HUES48 (cell line): Measurements from ENCODE around the gene MMP24.

Experiments used
- H3K27ac ChIP-seq: one replicate; pipeline ENCODE4 v1.7.0; 2013; ENCODE audit warnings: low read depth, low read length, inconsistent platforms
- H3K27me3 ChIP-seq: 2 replicates; pipeline ENCODE4 v1.6.1; 2013; ENCODE audit warnings: mild to moderate bottlenecking, low read length; ENCODE audit not compliant: control insufficient read depth, insufficient read depth
- H3K36me3 ChIP-seq: 2 replicates; pipeline ENCODE4 v1.6.1; 2013; ENCODE audit warnings: low read length; ENCODE audit not compliant: control insufficient read depth, insufficient read depth
- H3K4me1 ChIP-seq: 2 replicates; pipeline ENCODE4 v1.6.1; 2013; ENCODE audit warnings: mild to moderate bottlenecking, low read length; ENCODE audit not compliant: control insufficient read depth, insufficient read depth
- H3K4me3 ChIP-seq: 2 replicates; pipeline ENCODE4 v1.5.1; 2013; ENCODE audit warnings: mild to moderate bottlenecking, low read depth, low read length
- H3K9ac ChIP-seq: 2 replicates; pipeline ENCODE4 v1.6.1; 2013; ENCODE audit warnings: mild to moderate bottlenecking, low read depth, low read length, moderate library complexity
- H3K9me3 ChIP-seq: 2 replicates; pipeline ENCODE4 v1.6.1; 2013; ENCODE audit warnings: low read length; ENCODE audit not compliant: control insufficient read depth, insufficient read depth

MMP24 gene

DNA sequence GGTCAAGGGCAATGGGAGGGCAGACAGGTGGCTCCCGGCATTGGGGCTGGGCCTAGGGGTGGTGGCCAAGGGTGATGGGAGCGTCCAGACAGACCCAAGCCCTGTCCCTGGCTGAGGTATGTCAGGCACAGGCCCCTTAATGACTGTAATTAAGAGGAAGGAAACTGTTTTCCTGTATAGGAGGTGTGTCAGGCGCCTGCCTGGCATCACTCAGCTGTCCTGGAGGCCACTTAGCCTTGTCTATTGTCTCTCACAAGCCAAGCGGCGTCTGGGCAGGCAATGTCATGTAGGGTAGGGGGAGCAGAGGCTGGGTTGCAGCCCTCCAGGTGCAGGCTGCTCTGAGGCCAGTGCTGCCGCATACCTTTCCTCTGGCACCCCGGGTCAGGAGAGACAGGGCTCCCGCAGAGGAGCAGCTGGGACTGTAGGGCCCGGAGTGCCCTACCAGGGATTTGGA is 69.6 kb downstream of the MMP24 start:
- H3K27ac ChIP-seq: no peak overlapping the region
- no peak overlapping the region for H3K4me3 ChIP-seq
- H3K36me3 ChIP-seq: no peaks in the 10 kb centered on the region
- H3K27me3 ChIP-seq: no peaks in the 10 kb centered on the region
- no peak overlapping the region for H3K9ac ChIP-seq
- no peaks in the 10 kb centered on the region for H3K4me1 ChIP-seq
- H3K9me3 ChIP-seq: no peaks in the 10 kb centered on the region

- Histone ChIP-seq H3K4me3 (no peak overlapping the region), H3K9me3 (no peaks in the 10 kb centered on the region), H3K36me3 (no peaks in the 10 kb centered on the region), H3K27ac (no peak overlapping the region), H3K27me3 (no peaks in the 10 kb centered on the region), H3K4me1 (no peaks in the 10 kb centered on the region), H3K9ac (no peak overlapping the region)
These were observed 70.7 kb downstream of the MMP24 start for GRCh38 chr20:35297155-35297554.

- H3K9me3 ChIP-seq: no peaks in the 10 kb centered on the region
- H3K27ac ChIP-seq: no peak overlapping the region
- H3K36me3 ChIP-seq: no peaks in the 10 kb centered on the region
- H3K9ac ChIP-seq: no peak overlapping the region
- no peak overlapping the region for H3K4me3 ChIP-seq
- H3K4me1 ChIP-seq: no peaks in the 10 kb centered on the region
- no peaks in the 10 kb centered on the region for H3K27me3 ChIP-seq
These were observed 71.2 kb downstream of the MMP24 start for GRCh38 chr20:35297740-35298139.

DNA sequence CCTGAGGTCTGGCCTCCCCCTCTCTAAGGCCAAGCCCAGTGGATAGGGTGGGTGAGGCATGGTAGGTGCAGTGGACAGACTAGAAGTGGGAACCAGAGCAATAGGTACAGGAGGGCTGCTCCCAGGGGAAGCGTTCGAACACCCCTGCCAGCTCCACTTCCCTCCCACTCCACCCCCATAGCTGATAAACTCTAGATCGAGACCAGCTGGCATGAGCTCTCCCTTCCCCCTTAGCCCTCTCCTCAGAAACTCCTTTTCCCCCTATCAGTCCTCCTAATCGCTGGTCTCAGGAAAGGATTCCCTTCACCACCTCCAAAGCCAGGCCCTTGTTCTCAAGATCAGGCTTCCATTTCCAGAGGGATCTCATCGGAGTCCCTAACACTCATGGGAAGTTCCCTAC is 71.8 kb downstream of the MMP24 start:
- no peak overlapping the region for H3K4me3 ChIP-seq
- H3K9me3 ChIP-seq: no peaks in the 10 kb centered on the region
- no peaks in the 10 kb centered on the region for H3K27me3 ChIP-seq
- no peaks in the 10 kb centered on the region for H3K36me3 ChIP-seq
- H3K4me1 ChIP-seq: no peaks in the 10 kb centered on the region
- H3K9ac ChIP-seq: no peak overlapping the region
- no peak overlapping the region for H3K27ac ChIP-seq

DNA sequence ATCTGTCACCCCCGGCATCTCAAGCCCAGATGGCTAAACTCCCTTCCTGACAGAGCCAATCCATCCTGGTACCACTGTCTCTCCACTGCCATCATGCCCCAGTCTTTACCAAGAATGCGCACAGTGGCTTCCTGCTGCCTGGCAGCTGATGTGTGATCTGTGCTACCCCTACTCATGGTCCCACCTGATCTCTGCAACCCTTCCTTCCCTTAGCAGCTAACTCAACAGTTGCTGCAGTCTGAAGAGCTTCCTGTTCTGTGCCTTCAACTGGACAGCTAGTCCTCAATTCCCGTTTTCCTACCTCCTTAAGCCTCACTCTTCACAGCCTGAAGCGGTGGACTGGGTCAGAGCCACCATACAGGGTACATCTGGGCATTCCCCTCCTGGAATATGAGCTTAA is 73.3 kb downstream of the MMP24 start:
- Histone ChIP-seq H3K36me3 (no peaks in the 10 kb centered on the region), H3K27ac (no peak overlapping the region), H3K4me1 (peaks cover 4% of the 10 kb centered on the region; the same call in 1 of the 2 replicates), H3K27me3 (no peaks in the 10 kb centered on the region), H3K4me3 (no peak overlapping the region), H3K9ac (no peak overlapping the region), H3K9me3 (no peaks in the 10 kb centered on the region)

DNA sequence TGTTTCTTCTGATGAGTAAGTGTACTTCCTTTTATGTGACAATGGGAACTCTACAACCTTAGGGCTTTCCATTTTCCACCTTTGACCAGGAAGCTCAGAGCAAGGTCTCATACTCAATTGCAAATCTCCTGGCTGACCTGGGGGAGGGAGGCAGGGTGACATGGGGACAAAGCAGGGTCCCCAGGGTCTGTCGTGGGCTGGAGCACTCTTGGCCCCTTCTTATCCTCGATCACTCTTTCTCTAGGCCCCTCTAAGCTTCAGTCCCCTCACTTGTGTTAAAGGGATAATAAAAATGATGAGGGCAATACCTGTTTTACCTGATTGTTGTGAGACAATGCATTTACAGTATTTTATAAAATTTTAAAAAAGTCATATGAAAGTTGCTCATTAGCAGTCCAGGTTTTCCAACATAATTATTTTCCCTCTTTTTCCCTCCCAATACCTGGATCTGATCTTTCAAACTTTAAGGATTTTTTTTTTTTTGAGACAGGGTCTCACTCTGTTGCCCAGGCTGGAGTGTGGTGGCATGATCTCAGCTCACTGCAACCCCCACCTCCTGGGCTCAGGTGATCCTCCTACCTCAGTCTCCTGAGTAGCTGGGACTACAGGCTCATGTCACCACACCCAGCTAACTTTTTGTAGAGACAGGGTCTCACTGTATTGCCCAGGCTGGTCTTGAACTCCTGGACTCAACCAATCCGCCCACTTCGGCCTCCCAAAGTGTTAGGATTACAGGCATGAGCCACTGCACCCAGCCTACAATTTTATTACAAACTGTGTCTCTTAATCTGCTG is 74.2 kb downstream of the MMP24 start:
- no peaks in the 10 kb centered on the region for H3K27me3 ChIP-seq
- no peak overlapping the region for H3K9ac ChIP-seq
- no peak overlapping the region for H3K27ac ChIP-seq
- no peaks in the 10 kb centered on the region for H3K36me3 ChIP-seq
- no peak overlapping the region for H3K4me3 ChIP-seq
- H3K9me3 ChIP-seq: no peaks in the 10 kb centered on the region
- peaks cover 4% of the 10 kb centered on the region; the same call in 1 of the 2 replicates for H3K4me1 ChIP-seq

GRCh38 chr20:35301426-35301825 is 74.9 kb downstream of the MMP24 start:
- no peak overlapping the region for H3K4me3 ChIP-seq
- peaks cover 4% of the 10 kb centered on the region; the same call in 1 of the 2 replicates for H3K4me1 ChIP-seq
- H3K27me3 ChIP-seq: no peaks in the 10 kb centered on the region
- H3K9me3 ChIP-seq: no peaks in the 10 kb centered on the region
- no peak overlapping the region for H3K27ac ChIP-seq
- H3K36me3 ChIP-seq: peaks cover 3% of the 10 kb centered on the region; the same call in 1 of the 2 replicates
- H3K9ac ChIP-seq: no peak overlapping the region

- peaks cover 11% of the 10 kb centered on the region for H3K4me1 ChIP-seq
These were observed 76.2 kb downstream of the MMP24 start for GRCh38 chr20:35302421-35303335.

DNA sequence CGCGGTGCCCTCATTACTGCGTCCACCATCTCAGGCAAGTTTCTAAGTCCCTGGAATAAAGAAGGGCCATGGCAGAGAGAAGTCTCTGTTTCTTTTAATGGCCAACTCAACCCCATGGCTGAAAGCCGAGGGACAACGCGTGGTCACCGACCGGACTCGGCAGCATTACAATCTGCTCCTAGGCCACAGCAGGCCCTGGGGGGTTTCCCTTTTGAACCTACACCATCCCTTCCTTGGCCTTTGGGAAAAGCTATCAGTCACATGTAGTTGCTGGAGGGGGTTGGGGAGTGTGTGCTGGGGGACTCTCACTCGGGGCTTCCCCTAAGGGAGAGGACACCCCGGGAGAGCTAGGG is 76.9 kb downstream of the MMP24 start:
- Histone ChIP-seq H3K9ac (no peak overlapping the region), H3K9me3 (no peaks in the 10 kb centered on the region), H3K36me3 (peaks cover 3% of the 10 kb centered on the region; the same call in 1 of the 2 replicates), H3K4me3 (no peak overlapping the region), H3K27me3 (no peaks in the 10 kb centered on the region), H3K27ac (no peak overlapping the region), H3K4me1 (peaks cover 13% of the 10 kb centered on the region)

More at GRCh38 chr20:35302421-35303335, 76.2 kb downstream of the MMP24 start:
- Histone ChIP-seq H3K27ac (no peak overlapping the region), H3K4me3 (no peak overlapping the region), H3K36me3 (peaks cover 3% of the 10 kb centered on the region; the same call in 1 of the 2 replicates), H3K27me3 (no peaks in the 10 kb centered on the region), H3K9me3 (no peaks in the 10 kb centered on the region), H3K9ac (no peak overlapping the region)

DNA sequence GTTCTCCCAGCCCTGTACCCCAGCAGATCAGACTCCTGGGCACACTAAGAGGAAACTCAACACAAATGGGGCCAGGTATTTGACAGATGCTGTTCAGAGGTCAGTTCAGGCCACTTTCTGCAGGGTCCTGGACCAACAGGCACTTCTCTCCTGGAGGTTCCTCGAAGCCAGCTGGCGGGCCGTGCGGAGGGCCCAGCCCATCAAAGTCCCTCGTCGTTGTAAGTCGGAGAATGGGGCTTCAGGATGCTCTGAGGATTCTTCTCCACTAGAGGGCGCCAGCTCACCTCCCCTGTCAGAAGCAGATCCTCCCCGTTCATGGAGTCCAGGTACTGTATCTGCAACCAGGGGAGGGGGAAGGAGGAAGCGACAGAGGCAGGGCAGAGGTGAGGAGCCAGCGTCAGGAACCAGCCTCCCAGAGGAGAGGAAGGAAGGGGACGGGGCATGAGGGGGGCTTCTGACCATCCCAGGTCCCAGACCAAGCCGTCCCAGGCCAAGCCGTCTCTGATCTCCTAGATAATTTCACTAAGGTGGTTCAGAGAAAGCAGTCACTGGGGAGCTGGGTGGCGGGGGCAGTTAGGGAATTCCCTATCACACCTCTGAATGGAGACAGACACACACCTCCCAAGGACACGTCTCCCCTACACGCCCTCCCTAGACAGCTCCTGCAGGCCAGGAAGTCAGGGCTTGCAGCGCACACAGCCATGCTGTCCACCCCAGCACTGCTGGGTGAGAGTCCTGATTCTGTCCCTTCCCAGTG is 77.4 kb downstream of the MMP24 start:
- peaks cover 4% of the 10 kb centered on the region; the same call in 1 of the 2 replicates for H3K36me3 ChIP-seq
- H3K27ac ChIP-seq: peak overlapping the region; percentile 32
- no peak overlapping the region for H3K9ac ChIP-seq
- H3K9me3 ChIP-seq: no peaks in the 10 kb centered on the region
- no peak overlapping the region for H3K4me3 ChIP-seq
- peaks cover 13% of the 10 kb centered on the region for H3K4me1 ChIP-seq
- H3K27me3 ChIP-seq: no peaks in the 10 kb centered on the region
